ENCODE measurements around the gene SNX18.
"Not testable (repeated sequence)": the region's sequence is repeated elsewhere in the genome, so short reads cannot be mapped to it uniquely, and the experiment has no call there.

Gene SNX18

GRCh38 chr5:54520438-54520846, 2.9 kb downstream of the SNX18 start:
- no peak for DNase-seq (ENCODE audit: low read depth, low spot score)

GRCh38 chr5:54520940-54521339, 3.4 kb downstream of the SNX18 start:
- no peak for DNase-seq (ENCODE audit: low read depth, low spot score)

GRCh38 chr5:54521856-54522479, 4.4 kb downstream of the SNX18 start:
- DNase-seq (ENCODE audit: low read depth, low spot score) = no peak

- no peak for DNase-seq (ENCODE audit: low read depth, low spot score)
Observed at GRCh38 chr5:54523534-54523933, 6.0 kb downstream of the SNX18 start.

- no peak for DNase-seq (ENCODE audit: low read depth, low spot score)
Observed at GRCh38 chr5:54524082-54524481, 6.5 kb downstream of the SNX18 start.

- DNase-seq (ENCODE audit: low read depth, low spot score) = no peak
Observed at GRCh38 chr5:54524704-54525103, 7.1 kb downstream of the SNX18 start.

- DNase-seq (ENCODE audit: low read depth, low spot score) = no peak
Observed at GRCh38 chr5:54525261-54525660, 7.7 kb downstream of the SNX18 start.

- no peak for DNase-seq (ENCODE audit: low read depth, low spot score)
Observed at GRCh38 chr5:54525692-54526091, 8.1 kb downstream of the SNX18 start.

GRCh38 chr5:54526604-54527288, 9.2 kb downstream of the SNX18 start:
- no peak for DNase-seq (ENCODE audit: low read depth, low spot score)

GRCh38 chr5:54528633-54529209, 11.2 kb downstream of the SNX18 start:
- DNase-seq (ENCODE audit: low read depth, low spot score) = no peak

GRCh38 chr5:54529565-54529964, 12.0 kb downstream of the SNX18 start:
- DNase-seq (ENCODE audit: low read depth, low spot score) = no peak

GRCh38 chr5:54531546-54531945, 14.0 kb downstream of the SNX18 start:
- no peak for DNase-seq (ENCODE audit: low read depth, low spot score)

GRCh38 chr5:54533541-54534190, 16.1 kb downstream of the SNX18 start:
- DNase-seq (ENCODE audit: low read depth, low spot score) = no peak

GRCh38 chr5:54534191-54535004, 16.8 kb downstream of the SNX18 start:
- no peak for DNase-seq (ENCODE audit: low read depth, low spot score)

GRCh38 chr5:54535149-54535844, 17.7 kb downstream of the SNX18 start:
- DNase-seq (ENCODE audit: low read depth, low spot score) = no peak

- DNase-seq (ENCODE audit: low read depth, low spot score) = not testable (repeated sequence)
Observed at GRCh38 chr5:54536375-54536774, 18.8 kb downstream of the SNX18 start.

- DNase-seq (ENCODE audit: low read depth, low spot score) = not testable (repeated sequence)
Observed at GRCh38 chr5:54536861-54537260, 19.3 kb downstream of the SNX18 start.

- no peak for DNase-seq (ENCODE audit: low read depth, low spot score)
Observed at GRCh38 chr5:54537725-54538124, 20.2 kb downstream of the SNX18 start.

- DNase-seq (ENCODE audit: low read depth, low spot score) = no peak
Observed at GRCh38 chr5:54538156-54538555, 20.6 kb downstream of the SNX18 start.

GRCh38 chr5:54539001-54539400, 21.4 kb downstream of the SNX18 start:
- no peak for DNase-seq (ENCODE audit: low read depth, low spot score)

GRCh38 chr5:54540286-54540685, 22.7 kb downstream of the SNX18 start:
- no peak for DNase-seq (ENCODE audit: low read depth, low spot score)
